ENCODE results near the gene PIEZO1. TPM values are rescaled to one million over a fixed set of nuclear protein-coding genes. Genes with fewer than 3 reads are reported as not detected.

The PIEZO1 gene
- total and polyA plus RNA-seq, 9 of the 15 experiments (the other 6 are each of a cell fraction or from before 2014, with no cell fraction given): 3.6 to 432 (median 131) TPM

GRCh38 chr16:88773812-88774291 lies 11.2 kb downstream of the PIEZO1 start (continued):
- peak; percentile 76; the same call in 1 of the 2 replicates for TF ChIP-seq ZNF449 (CRISPR knock-in tag; IDR thresholded peaks at IDR 0.05)
- TF ChIP-seq KLF13 (tag; IDR thresholded peaks at IDR 0.05; ENCODE audit: borderline replicate concordance, low read depth): peak; percentile 94
- 0 out of 2 replicates have a peak, but pooled peaks have one; percentile 7 for TF ChIP-seq ZNF75A (CRISPR knock-in tag; IDR thresholded peaks at IDR 0.05)
- TF ChIP-seq POLR3A (IDR thresholded peaks at IDR 0.05; ENCODE audit: borderline replicate concordance, extremely low read depth, insufficient read depth, insufficient read length): no peak
- TF ChIP-seq NFIC (IDR thresholded peaks at IDR 0.05): peak; percentile 88
- no peak for TF ChIP-seq E2F5 (CRISPR knock-in tag; IDR thresholded peaks at IDR 0.05)
- TF ChIP-seq ZBTB26 (CRISPR knock-in tag; IDR thresholded peaks at IDR 0.05): peak; percentile 62; the same call in 1 of the 2 replicates
- TF ChIP-seq GATA2 (CRISPR knock-in tag; IDR thresholded peaks at IDR 0.05): peak; percentile 99
- TF ChIP-seq MLX (CRISPR knock-in tag; conservative IDR thresholded peaks at IDR 0.05): 0 out of 4 replicates have a peak, but pooled peaks of 1 of the 2 experiments have one; percentile 46
- TF ChIP-seq SLC30A9 (CRISPR knock-in tag; IDR thresholded peaks at IDR 0.05): no peak
- TF ChIP-seq MXI1 (IDR thresholded peaks at IDR 0.05; ENCODE audit: low read depth, low read length): peak; percentile 18; the same call in 1 of the 2 replicates
- TF ChIP-seq FOXP4 (CRISPR knock-in tag; IDR thresholded peaks at IDR 0.05; ENCODE audit: borderline replicate concordance): peak; percentile 83
- TF ChIP-seq ETV1 (tag; conservative IDR thresholded peaks at IDR 0.05; ENCODE audit: low read depth): peak; percentile 46; the same call in 1 of the 2 replicates
- peak; percentile 93 for TF ChIP-seq TFAP4 (CRISPR knock-in tag; IDR thresholded peaks at IDR 0.05; ENCODE audit: borderline replicate concordance)
- TF ChIP-seq ZNF146 (CRISPR knock-in tag; IDR thresholded peaks at IDR 0.05; ENCODE audit: unreplicated experiment): no peak
- no peak for TF ChIP-seq CHD2 (IDR thresholded peaks at IDR 0.05; ENCODE audit: low read depth, low read length)
- peak; percentile 61 for TF ChIP-seq TAF1 (IDR thresholded peaks at IDR 0.05; ENCODE audit: control insufficient read depth, extremely low read depth, insufficient read depth, low read length, severe bottlenecking)
